ENCODE results near the gene TSC22D4. TPM values are rescaled to one million over a fixed set of nuclear protein-coding genes. Genes with fewer than 3 reads are reported as not detected.

TSC22D4 gene
- total and polyA plus RNA-seq, 9 of the 15 experiments (the other 6 are each of a cell fraction or from before 2014, with no cell fraction given), result 0.37 to 107 (median 28.7) TPM

GRCh38 chr7:100472854-100473499 is 6.0 kb downstream of the TSC22D4 start (continued):
- no peak for TF ChIP-seq ZNF444 (CRISPR knock-in tag; IDR thresholded peaks at IDR 0.05)
- TF ChIP-seq RAD21 (CRISPR knock-in tag; conservative IDR thresholded peaks at IDR 0.05 in 1 of 2, IDR thresholded peaks at IDR 0.05 in 1 of 2), result 0 out of 4 replicates have a peak, but pooled peaks of 1 of the 2 experiments have one; percentile 13
- TF ChIP-seq ZNF436 (CRISPR knock-in tag; IDR thresholded peaks at IDR 0.05), result no peak
- no peak for TF ChIP-seq NR2C1 (IDR thresholded peaks at IDR 0.05)
- no peak for TF ChIP-seq NR2C1 (tag; IDR thresholded peaks at IDR 0.05)
- no peak for TF ChIP-seq ZBTB1 (CRISPR knock-in tag; IDR thresholded peaks at IDR 0.05; ENCODE audit: borderline replicate concordance, low read depth)
- no peak for TF ChIP-seq ZBTB8A (IDR thresholded peaks at IDR 0.05; ENCODE audit: partially characterized antibody)
- no peak for TF ChIP-seq RNF2 (IDR thresholded peaks at IDR 0.05)
- peak; percentile 40; the same call in 1 of the 2 replicates for TF ChIP-seq BCOR (IDR thresholded peaks at IDR 0.05)
- no peak for TF ChIP-seq POLR2AphosphoS2 (IDR thresholded peaks at IDR 0.05; ENCODE audit: low read length)
- TF ChIP-seq GTF2F1 (IDR thresholded peaks at IDR 0.05; ENCODE audit: low read depth, low read length), result no peak
- TF ChIP-seq HIVEP1 (CRISPR knock-in tag; IDR thresholded peaks at IDR 0.05), result peak; percentile 42; the same call in 1 of the 2 replicates
- TF ChIP-seq ARNT (IDR thresholded peaks at IDR 0.05), result no peak; a peak in 2 of 4 replicates
- TF ChIP-seq MCM5 (IDR thresholded peaks at IDR 0.05; ENCODE audit: low read depth), result no peak
- TF ChIP-seq CBX1 (IDR thresholded peaks at IDR 0.05; ENCODE audit: low read depth), result no peak
- no peak for TF ChIP-seq HMG20A (CRISPR knock-in tag; conservative IDR thresholded peaks at IDR 0.05)
- no peak for TF ChIP-seq ZBED1 (IDR thresholded peaks at IDR 0.05)
- TF ChIP-seq ESRRA (IDR thresholded peaks at IDR 0.05; ENCODE audit: borderline replicate concordance, low read depth), result no peak
- no peak for TF ChIP-seq MCM3 (IDR thresholded peaks at IDR 0.05)
- TF ChIP-seq SOX6 (IDR thresholded peaks at IDR 0.05), result peak; percentile 27; the same call in 1 of the 2 replicates
- no peak for TF ChIP-seq PHB (CRISPR knock-in tag; IDR thresholded peaks at IDR 0.05)
- 0 out of 2 replicates have a peak, but pooled peaks have one; percentile 18 for TF ChIP-seq DMBX1 (CRISPR knock-in tag; IDR thresholded peaks at IDR 0.05; ENCODE audit: borderline replicate concordance)
- no peak for TF ChIP-seq USF2 (CRISPR knock-in tag; IDR thresholded peaks at IDR 0.05)
- TF ChIP-seq MCM7 (IDR thresholded peaks at IDR 0.05), result no peak
- no peak for TF ChIP-seq KLF1 (tag; IDR thresholded peaks at IDR 0.05)
- TF ChIP-seq BRF1 (IDR thresholded peaks at IDR 0.05; ENCODE audit: borderline replicate concordance, extremely low read depth, insufficient read length), result no peak
- no peak for TF ChIP-seq E2F5 (CRISPR knock-in tag; IDR thresholded peaks at IDR 0.05)
- no peak for TF ChIP-seq RBM39 (optimal IDR thresholded peaks at IDR 0.05; ENCODE audit: low read depth, low read length)
- TF ChIP-seq ZBTB34 (CRISPR knock-in tag; IDR thresholded peaks at IDR 0.05), result no peak
- TF ChIP-seq SMARCE1 (IDR thresholded peaks at IDR 0.05), result peak; percentile 87
- no peak for TF ChIP-seq ZNF263 (CRISPR knock-in tag; IDR thresholded peaks at IDR 0.05; ENCODE audit: borderline replicate concordance)
- peak; percentile 46; the same call in 1 of the 2 replicates for TF ChIP-seq SMARCC2 (IDR thresholded peaks at IDR 0.05; ENCODE audit: low read depth)

All from K562 (cell line).